GM12865 (cell line): Measurements from ENCODE around the gene ING2.
"Not testable (repeated sequence)": the region's sequence is repeated elsewhere in the genome, so short reads cannot be mapped to it uniquely, and the experiment has no call there.

Experiments
- DNase-seq: peaks from one replicate; pipeline ENCODE4 v3.0.0; 2010; ENCODE audit warnings: low read depth
- H3K4me3 ChIP-seq: 2 replicates; pipeline ENCODE4 v1.5.1; 2011; ENCODE audit warnings: mild to moderate bottlenecking, low read depth, low read length, control low read depth
- TF ChIP-seq, protein P1 (sequence below): IDR thresholded peaks from 2 replicates; pipeline ENCODE4 v1.5.1; 2011; ENCODE audit warnings: low read length, control low read depth, low read depth, inconsistent platforms; ENCODE audit not compliant: insufficient read depth; ENCODE audit errors: missing control alignments

ING2 gene

DNA sequence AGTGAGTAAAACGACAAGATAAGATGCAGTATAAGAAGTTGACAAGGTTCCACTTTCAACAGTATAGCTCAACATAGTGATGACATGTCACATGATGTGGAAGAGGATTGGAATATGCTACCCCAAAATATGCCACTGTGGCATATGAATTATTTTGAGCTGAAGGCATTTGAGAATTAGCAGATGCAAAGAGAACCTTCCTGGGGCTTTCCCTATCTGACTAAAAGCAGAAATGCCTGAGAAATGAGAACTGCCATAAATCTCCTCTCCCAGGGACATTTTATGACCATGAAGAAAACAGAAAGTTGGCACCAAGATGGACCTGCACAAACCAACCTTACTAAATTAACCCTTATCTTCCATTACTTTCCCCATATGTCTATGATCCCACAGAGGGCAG, 35.6 kb upstream of the ING2 start:
- DNase-seq, result peak; percentile 4
- TF ChIP-seq, protein P1, sequence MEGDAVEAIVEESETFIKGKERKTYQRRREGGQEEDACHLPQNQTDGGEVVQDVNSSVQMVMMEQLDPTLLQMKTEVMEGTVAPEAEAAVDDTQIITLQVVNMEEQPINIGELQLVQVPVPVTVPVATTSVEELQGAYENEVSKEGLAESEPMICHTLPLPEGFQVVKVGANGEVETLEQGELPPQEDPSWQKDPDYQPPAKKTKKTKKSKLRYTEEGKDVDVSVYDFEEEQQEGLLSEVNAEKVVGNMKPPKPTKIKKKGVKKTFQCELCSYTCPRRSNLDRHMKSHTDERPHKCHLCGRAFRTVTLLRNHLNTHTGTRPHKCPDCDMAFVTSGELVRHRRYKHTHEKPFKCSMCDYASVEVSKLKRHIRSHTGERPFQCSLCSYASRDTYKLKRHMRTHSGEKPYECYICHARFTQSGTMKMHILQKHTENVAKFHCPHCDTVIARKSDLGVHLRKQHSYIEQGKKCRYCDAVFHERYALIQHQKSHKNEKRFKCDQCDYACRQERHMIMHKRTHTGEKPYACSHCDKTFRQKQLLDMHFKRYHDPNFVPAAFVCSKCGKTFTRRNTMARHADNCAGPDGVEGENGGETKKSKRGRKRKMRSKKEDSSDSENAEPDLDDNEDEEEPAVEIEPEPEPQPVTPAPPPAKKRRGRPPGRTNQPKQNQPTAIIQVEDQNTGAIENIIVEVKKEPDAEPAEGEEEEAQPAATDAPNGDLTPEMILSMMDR, result no peak
- H3K4me3 ChIP-seq, result no peak overlapping the region

DNA sequence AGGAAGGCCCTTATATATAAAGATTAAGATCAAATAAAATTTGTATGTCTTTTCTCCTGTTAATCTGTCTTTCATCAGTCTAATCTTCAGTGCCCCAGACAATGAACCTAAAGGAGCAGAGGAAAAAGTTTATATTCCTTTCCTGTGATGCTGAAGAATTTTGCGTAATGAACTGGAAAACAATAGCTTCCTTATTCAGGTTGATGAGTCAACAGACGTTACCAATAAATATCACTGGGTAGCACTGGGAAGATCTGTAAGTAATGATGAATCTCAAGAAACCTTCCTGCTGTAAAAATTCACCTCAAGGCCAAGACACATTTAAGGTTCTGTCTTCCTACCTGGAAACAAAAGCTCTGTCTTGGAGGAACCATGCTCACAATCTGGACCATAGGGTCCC, 34.9 kb upstream of the ING2 start:
- DNase-seq, result no peak

DNA sequence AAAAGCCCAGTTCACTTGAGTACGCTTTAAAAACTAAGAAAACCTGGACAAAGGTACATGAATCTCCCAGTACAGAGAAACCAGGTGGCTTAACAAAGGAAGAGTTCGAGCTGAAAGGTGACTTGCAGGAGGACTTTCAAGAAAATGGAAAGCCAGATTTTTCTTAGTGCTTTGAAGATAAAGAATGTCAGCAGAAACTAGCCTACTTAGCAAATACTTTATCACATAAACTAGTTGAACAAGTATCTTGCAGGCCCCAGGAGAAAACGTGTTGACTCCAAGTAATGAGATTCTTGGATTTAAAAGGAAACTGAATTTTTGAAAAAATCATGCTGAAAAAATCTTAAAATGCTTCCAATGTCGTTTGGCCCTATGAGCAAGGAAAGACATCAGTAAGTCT, 34.0 kb upstream of the ING2 start:
- H3K4me3 ChIP-seq, result no peak overlapping the region
- TF ChIP-seq, protein P1, result no peak

More for the DNA sequence above, 34.9 kb upstream of the ING2 start:
- H3K4me3 ChIP-seq, result no peak overlapping the region
- TF ChIP-seq, protein P1, result no peak

DNA sequence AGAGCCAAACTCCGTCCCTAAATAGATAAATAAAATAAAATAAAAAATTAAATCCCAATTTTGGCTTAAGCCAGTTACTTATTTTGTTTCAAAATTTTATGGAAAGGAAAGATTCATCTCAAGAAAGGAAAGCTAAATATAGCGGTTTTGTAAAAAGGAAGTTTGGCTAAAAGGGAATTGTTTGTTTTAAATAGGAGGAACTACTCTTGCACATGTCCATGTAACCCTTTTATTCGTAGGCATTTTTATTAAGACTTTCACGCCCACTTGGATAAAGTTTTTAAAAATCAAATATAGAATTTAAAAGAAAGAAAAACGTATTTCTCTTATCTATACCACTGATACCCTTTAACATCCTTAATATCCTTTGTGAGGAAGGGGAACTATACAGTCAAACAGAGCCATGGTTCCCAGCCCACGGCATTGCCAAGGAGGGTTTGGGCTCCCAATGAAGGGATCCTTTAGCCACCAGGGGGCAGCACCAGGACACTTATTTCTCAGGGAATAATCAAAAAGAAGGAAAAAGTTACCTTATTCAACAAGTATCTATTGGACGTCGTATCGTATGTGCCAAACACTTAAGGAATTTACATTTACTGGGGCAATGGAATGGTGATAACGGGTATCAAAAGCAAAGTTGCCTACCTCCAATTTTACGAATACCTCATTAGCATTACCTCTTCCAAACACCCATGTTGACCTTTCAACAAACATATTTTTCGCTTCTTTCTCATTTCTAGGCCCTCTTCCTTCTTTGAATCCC, 32.7 kb upstream of the ING2 start:
- TF ChIP-seq, protein P1, result peak; percentile 74
- H3K4me3 ChIP-seq, result no peak overlapping the region
- DNase-seq, result peak; percentile 69

More for the DNA sequence above, 34.0 kb upstream of the ING2 start:
- DNase-seq, result no peak

DNA sequence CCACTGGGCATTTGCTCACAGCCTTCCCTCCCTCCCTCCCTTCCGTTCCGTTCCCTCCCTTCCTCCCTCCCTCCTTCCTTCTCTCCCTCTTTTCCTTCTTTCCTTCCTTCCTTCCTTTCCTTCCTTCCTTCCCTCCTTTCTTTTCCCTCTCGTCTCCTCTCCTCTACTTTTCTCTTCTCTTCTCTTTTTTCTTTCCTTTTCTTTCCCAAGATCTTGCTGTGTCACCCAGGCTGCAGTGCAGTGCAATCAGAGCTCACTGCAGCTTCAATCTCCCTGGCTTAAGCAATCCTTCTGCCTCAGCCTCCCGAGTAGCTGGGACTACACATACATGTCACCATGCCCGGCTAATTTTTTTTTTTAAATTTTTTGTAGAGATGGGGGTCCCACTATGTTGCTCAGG, 26.7 kb upstream of the ING2 start:
- no peak overlapping the region for H3K4me3 ChIP-seq
- DNase-seq, result no peak
- TF ChIP-seq, protein P1, result no peak

DNA sequence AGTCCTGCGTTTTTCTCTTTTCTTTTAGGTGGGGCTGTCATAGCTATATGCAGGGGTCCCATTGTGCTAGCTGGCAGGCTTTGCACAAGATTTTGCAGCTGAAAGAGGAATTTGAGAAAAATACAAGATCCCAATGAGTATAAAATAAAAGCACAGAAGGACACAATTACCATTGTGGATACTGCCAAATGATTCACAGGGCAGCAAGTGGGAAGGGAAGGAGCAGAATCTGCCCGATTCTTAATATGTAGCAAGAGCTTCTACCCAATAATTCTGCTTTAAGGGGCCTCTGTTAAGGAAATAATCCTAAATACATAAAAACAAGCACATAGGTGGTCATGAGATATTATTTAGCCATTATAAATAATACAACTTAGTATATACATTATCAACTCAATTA, 25.9 kb upstream of the ING2 start:
- DNase-seq, result no peak
- TF ChIP-seq, protein P1, result no peak
- H3K4me3 ChIP-seq, result no peak overlapping the region

DNA sequence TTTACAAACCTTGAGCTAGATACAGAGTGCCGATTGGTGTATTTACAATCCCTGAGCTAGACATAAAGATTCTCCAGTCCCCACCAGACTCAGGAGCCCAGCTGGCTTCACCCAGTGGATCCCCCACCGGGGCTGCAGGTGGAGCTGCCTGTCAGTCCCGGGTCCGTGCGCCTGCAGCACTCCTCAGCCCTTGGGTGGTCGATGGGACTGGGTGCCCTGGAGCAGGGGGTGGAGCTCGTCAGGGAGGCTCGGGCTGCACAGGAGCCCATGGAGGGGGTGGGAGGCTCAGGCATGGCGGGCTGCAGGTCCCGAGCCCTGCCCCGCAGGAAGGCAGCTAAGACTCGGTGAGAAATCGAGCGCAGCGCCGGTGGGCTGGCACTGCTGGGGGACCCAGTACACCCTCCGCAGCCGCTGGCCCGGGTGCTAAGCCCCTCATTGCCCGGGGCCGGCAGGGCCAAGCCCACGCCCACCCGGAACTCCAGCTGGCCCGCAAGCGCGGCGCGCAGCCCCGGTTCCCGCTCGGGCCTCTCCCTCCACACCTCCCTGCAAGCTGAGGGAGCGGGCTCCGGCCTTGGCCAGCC, 22.3 kb upstream of the ING2 start:
- DNase-seq, H3K4me3 ChIP-seq: not testable (repeated sequence)
